ENCODE data around the gene DENND4B. TPM values are rescaled to one million over a fixed set of nuclear protein-coding genes. Genes with fewer than 3 reads are reported as not detected.

The DENND4B gene
- polyA plus RNA-seq, 1 of the 3 experiments (the other 2 are of a cell fraction) = 29.6 TPM

GRCh38 chr1:153941826-153942725 is 4.4 kb downstream of the DENND4B start (continued):
- TF ChIP-seq REST (IDR thresholded peaks at IDR 0.05; ENCODE audit: low read depth, low read length) = no peak

GRCh38 chr1:153940756-153941155 is 5.8 kb downstream of the DENND4B start:
- ChIA-PET CTCF (interaction anchor here (1.7 to 1.8 kb wide), 2 partner anchors 11 to 144 kb away, joined by 4 to 6 read pairs; no protein-coding TSS in a partner anchor), POLR2A (no interaction called here)
- Histone ChIP-seq H3K9ac (no peak overlapping the region), H3K36me3 (replicated peaks in 1 of 2; ENCODE audit: control insufficient read depth in 1 of 2, insufficient read depth in 2 of 2, low read length in 1 of 2) (peaks cover 7 to 61% of the 10 kb centered on the region in 2 experiments), H3K9me2 (no peaks in the 10 kb centered on the region), H3F3A (replicated peaks; ENCODE audit: insufficient read depth) (no peaks in the 10 kb centered on the region), H3K27ac (ENCODE audit: low read depth in 2 of 2, low read length in 1 of 2) (no peak overlapping the region), H3K4me1 (ENCODE audit: control insufficient read depth in 1 of 2, insufficient read depth in 2 of 2, low read depth in 1 of 2, low read length in 1 of 2) (peaks cover 0 to 13% of the 10 kb centered on the region in 2 experiments; a peak in 1 of 4 replicates), H3K79me2 (ENCODE audit: insufficient read depth) (peaks cover 21% of the 10 kb centered on the region), H3K9me3 (no peaks in the 10 kb centered on the region), H2AFZ (ENCODE audit: low read depth) (no peak overlapping the region), H3K27me3 (ENCODE audit: insufficient read depth) (no peaks in the 10 kb centered on the region), H3K4me3 (ENCODE audit: low read depth in 2 of 2, low read length in 1 of 2) (no peak overlapping the region), H3K4me2 (no peak overlapping the region), H4K20me1 (ENCODE audit: insufficient read depth) (no peaks in the 10 kb centered on the region)
- 96% methylated on average over 8 of the region's 8 CpGs for WGBS (ENCODE audit: low lambda C conversion rate)
- DNase-seq = peak; percentile 5
- TF ChIP-seq FOSL2 (IDR thresholded peaks at IDR 0.05; ENCODE audit: borderline replicate concordance, low read depth) = no peak
- no peak for TF ChIP-seq NRF1 (IDR thresholded peaks at IDR 0.05; ENCODE audit: low read depth, low read length)
- TF ChIP-seq CHD2 (IDR thresholded peaks at IDR 0.05; ENCODE audit: low read length, partially characterized antibody) = no peak
- no peak for TF ChIP-seq RAD21 (IDR thresholded peaks at IDR 0.05; ENCODE audit: low read length)
- no peak for TF ChIP-seq PBX3 (IDR thresholded peaks at IDR 0.05)

- Histone ChIP-seq H3K9ac (no peak overlapping the region), H3K4me1 (ENCODE audit: control insufficient read depth in 1 of 2, insufficient read depth in 2 of 2, low read depth in 1 of 2, low read length in 1 of 2) (peaks cover 0 to 6% of the 10 kb centered on the region in 2 experiments; a peak in 1 of 4 replicates), H3F3A (replicated peaks; ENCODE audit: insufficient read depth) (no peaks in the 10 kb centered on the region), H3K4me2 (no peak overlapping the region), H3K4me3 (ENCODE audit: low read depth in 2 of 2, low read length in 1 of 2) (no peak overlapping the region), H3K9me3 (no peaks in the 10 kb centered on the region), H4K20me1 (ENCODE audit: insufficient read depth) (no peaks in the 10 kb centered on the region), H3K27ac (ENCODE audit: low read depth in 2 of 2, low read length in 1 of 2) (no peak overlapping the region), H3K9me2 (no peaks in the 10 kb centered on the region), H2AFZ (ENCODE audit: low read depth) (no peak overlapping the region), H3K36me3 (replicated peaks in 1 of 2; ENCODE audit: control insufficient read depth in 1 of 2, insufficient read depth in 2 of 2, low read length in 1 of 2) (peaks cover 7 to 68% of the 10 kb centered on the region in 2 experiments), H3K79me2 (ENCODE audit: insufficient read depth) (peaks cover 9% of the 10 kb centered on the region), H3K27me3 (ENCODE audit: insufficient read depth) (no peaks in the 10 kb centered on the region)
- DNase-seq = peak; percentile 12
- POLR2A ChIA-PET = interaction anchor here (0.7 to 1.6 kb wide), 3 partner anchors 8 to 28 kb away, joined by 3 to 6 read pairs (median 3); partner anchors contain the start of gene CREB3L4
- 94% methylated on average over 6 of the region's 12 CpGs for WGBS (ENCODE audit: low lambda C conversion rate)
- CTCF ChIA-PET = interaction anchor here (0.8 to 1.8 kb wide), 6 partner anchors 10 to 142 kb away, joined by 3 to 6 read pairs (median 4); partner anchors contain the start of gene RAB13
- TF ChIP-seq GABPA (IDR thresholded peaks at IDR 0.05; ENCODE audit: low read depth) (no peak), RCOR1 (IDR thresholded peaks at IDR 0.05; ENCODE audit: low read length) (no peak), NFIC (IDR thresholded peaks at IDR 0.05; ENCODE audit: borderline replicate concordance) (no peak), TEAD4 (IDR thresholded peaks at IDR 0.05; ENCODE audit: borderline replicate concordance, insufficient read depth) (no peak), POLR2AphosphoS5 (IDR thresholded peaks at IDR 0.05; ENCODE audit: low read depth, low read length) (no peak), IRF3 (IDR thresholded peaks at IDR 0.05; ENCODE audit: low read depth, low read length) (no peak), JUND (IDR thresholded peaks at IDR 0.05) (no peak), FOSL2 (IDR thresholded peaks at IDR 0.05; ENCODE audit: borderline replicate concordance, low read depth) (no peak), FOXM1 (IDR thresholded peaks at IDR 0.05; ENCODE audit: low read depth) (no peak), ZBTB33 (IDR thresholded peaks at IDR 0.05; ENCODE audit: borderline replicate concordance, low read depth) (no peak)
Measured at GRCh38 chr1:153939476-153939875, 7.0 kb downstream of the DENND4B start.

Data from SK-N-SH (cell line).